ENCODE data around the gene UBE3A. TPM values are rescaled to one million over a fixed set of nuclear protein-coding genes. Genes with fewer than 3 reads are reported as not detected.

The UBE3A gene
- total RNA-seq, 1 donor from 2014 or later, result 103 TPM

- peak; percentile 11 for DNase-seq (ENCODE audit: low read depth)
Measured at GRCh38 chr15:25406846-25407245, 32.0 kb downstream of the UBE3A start.

- DNase-seq (ENCODE audit: low read depth), result no peak
Measured at GRCh38 chr15:25406261-25406660, 32.6 kb downstream of the UBE3A start.

GRCh38 chr15:25403771-25404170, 35.1 kb downstream of the UBE3A start:
- DNase-seq (ENCODE audit: low read depth), result no peak

GRCh38 chr15:25402342-25402741, 36.5 kb downstream of the UBE3A start:
- no peak for DNase-seq (ENCODE audit: low read depth)

- no peak for DNase-seq (ENCODE audit: low read depth)
Measured at GRCh38 chr15:25401501-25401900, 37.3 kb downstream of the UBE3A start.

GRCh38 chr15:25397100-25397499, 41.7 kb downstream of the UBE3A start:
- DNase-seq (ENCODE audit: low read depth), result no peak

GRCh38 chr15:25394898-25395297, 43.9 kb downstream of the UBE3A start:
- no peak for DNase-seq (ENCODE audit: low read depth)

GRCh38 chr15:25392806-25393205, 46.0 kb downstream of the UBE3A start:
- DNase-seq (ENCODE audit: low read depth), result no peak

GRCh38 chr15:25391971-25392721, 46.7 kb downstream of the UBE3A start:
- peak; percentile 55 for DNase-seq (ENCODE audit: low read depth)

GRCh38 chr15:25385986-25386385, 52.8 kb downstream of the UBE3A start:
- no peak for DNase-seq (ENCODE audit: low read depth)

- no peak for DNase-seq (ENCODE audit: low read depth)
Measured at GRCh38 chr15:25381579-25381978, 57.2 kb downstream of the UBE3A start.

- DNase-seq (ENCODE audit: low read depth), result no peak
Measured at GRCh38 chr15:25378501-25378901, 60.3 kb downstream of the UBE3A start.

GRCh38 chr15:25375557-25375956, 63.3 kb downstream of the UBE3A start:
- DNase-seq (ENCODE audit: low read depth), result no peak

GRCh38 chr15:25374143-25374542, 64.7 kb downstream of the UBE3A start:
- peak; percentile 58 for DNase-seq (ENCODE audit: low read depth)

- DNase-seq (ENCODE audit: low read depth), result no peak
Measured at GRCh38 chr15:25372298-25372697, 66.5 kb downstream of the UBE3A start.

- no peak for DNase-seq (ENCODE audit: low read depth)
Measured at GRCh38 chr15:25368850-25369249, 70.0 kb downstream of the UBE3A start.

GRCh38 chr15:25366058-25366457, 72.8 kb downstream of the UBE3A start:
- no peak for DNase-seq (ENCODE audit: low read depth)

- DNase-seq (ENCODE audit: low read depth), result peak; percentile 22
Measured at GRCh38 chr15:25362545-25362944, 76.3 kb downstream of the UBE3A start.

GRCh38 chr15:25347707-25348106, 91.1 kb downstream of the UBE3A start:
- no peak for DNase-seq (ENCODE audit: low read depth)

- DNase-seq (ENCODE audit: low read depth), result no peak
Measured at GRCh38 chr15:25346371-25346770, 92.5 kb downstream of the UBE3A start.

GRCh38 chr15:25345943-25346342, 92.9 kb downstream of the UBE3A start:
- peak; percentile 59 for DNase-seq (ENCODE audit: low read depth)

- no peak for DNase-seq (ENCODE audit: low read depth)
Measured at GRCh38 chr15:25342629-25343028, 96.2 kb downstream of the UBE3A start.

GRCh38 chr15:25339431-25339830, 99.4 kb downstream of the UBE3A start:
- DNase-seq (ENCODE audit: low read depth), result no peak

All from myocyte (in vitro differentiated cells).